ENCODE measurements around the gene VPS4B. TPM values are rescaled to one million over a fixed set of nuclear protein-coding genes. Genes with fewer than 3 reads are reported as not detected.

VPS4B gene
- polyA plus RNA-seq, 3 donors: 10.8 to 23.6 (median 17.5) TPM

DNA sequence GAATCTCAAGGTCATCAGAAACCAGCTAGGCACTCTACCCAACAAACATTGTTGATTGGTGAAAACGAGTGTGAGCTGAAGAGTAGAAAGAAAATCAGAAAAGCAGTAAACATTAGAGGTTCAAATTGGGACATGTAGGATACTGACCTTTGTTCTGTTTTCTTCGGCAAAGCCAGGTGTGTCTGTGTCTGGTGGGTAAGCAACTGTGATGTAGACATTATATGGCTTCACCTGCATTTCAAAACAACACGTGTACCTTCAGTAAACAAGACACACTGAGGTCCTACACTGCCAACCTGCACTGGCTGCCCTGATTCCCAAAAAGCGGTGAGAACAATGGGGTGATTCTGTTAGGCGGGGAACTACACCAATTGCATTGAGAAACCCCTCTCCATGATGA lies 78.0 kb downstream of the VPS4B start:
- H3K27ac ChIP-seq (ENCODE audit: low read depth, low read length): no peak overlapping the region
- WGBS, 3 donors: 60 to 94% (median 86%) methylated on average over 5 of the region's 5 CpGs

DNA sequence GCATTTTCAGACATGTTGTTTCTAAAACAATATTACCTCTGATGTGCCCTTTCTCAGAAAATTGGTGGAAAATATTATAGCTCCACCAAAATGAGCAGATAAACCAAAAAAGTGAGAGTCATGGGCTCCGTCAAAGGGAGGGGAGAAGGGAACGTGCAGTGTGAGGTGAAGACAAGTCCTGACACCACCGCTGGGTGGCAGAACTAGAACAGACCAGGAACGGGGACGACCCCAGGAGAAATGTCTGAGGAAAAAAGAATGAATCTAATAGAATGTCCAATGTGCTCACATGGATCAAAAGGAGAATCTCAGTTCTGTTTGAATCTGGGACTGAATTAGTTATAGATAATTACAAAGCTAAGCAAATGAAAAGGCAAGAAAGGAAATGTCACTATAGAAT lies 80.1 kb downstream of the VPS4B start:
- no peak overlapping the region for H3K27ac ChIP-seq (ENCODE audit: low read depth, low read length)
- WGBS, 3 donors: 45 to 53% (median 45%) methylated on average over 5 of the region's 5 CpGs

DNA sequence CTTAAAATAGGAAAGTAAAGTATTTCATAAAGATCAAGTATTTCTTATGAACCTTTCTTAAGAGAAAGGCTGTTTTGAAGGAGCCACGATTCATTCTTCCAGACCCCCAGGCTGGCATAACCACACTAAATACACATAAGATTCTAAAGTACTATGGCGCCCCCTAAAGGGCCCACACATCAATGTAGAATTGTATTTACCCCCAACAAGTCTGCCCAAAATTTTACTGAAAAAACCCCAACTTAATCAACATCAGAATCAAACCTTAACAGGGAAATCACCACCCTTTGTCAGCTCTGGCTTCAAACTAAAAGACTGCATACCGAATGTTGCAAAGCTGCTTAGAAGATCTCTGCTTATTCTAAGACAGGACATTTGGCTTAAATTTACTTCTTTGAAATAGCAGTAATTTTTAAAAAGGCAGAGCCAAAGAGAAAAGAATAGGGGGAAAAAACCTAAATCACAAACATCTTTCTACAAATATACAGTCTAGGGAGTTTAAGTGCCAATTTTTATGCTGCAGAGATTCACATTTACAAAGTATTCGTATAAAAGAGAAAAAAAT lies 82.3 kb downstream of the VPS4B start:
- WGBS, 3 donors: 29 to 45% (median 31%) methylated on average over 4 of the region's 4 CpGs
- no peak overlapping the region for H3K27ac ChIP-seq (ENCODE audit: low read depth, low read length)

Other genes starting within 250 kb of the VPS4B start
- gene BCL2, start 102.7 kb downstream of the VPS4B start, polyA plus RNA-seq: 10 to 100 TPM in 2 of 3 donors, 1 to 10 TPM in 1; 1.2 to 16.2 (median 10.1) TPM
- gene KDSR, start 55.3 kb downstream of the VPS4B start, polyA plus RNA-seq: 10 to 100 TPM; 10.2 to 31.5 (median 19.1) TPM
- gene SERPINB5, start 54.5 kb upstream of the VPS4B start, polyA plus RNA-seq: under 1 TPM in 1 of 3 donors, not detected in 2; 0.22 TPM
- gene SERPINB12, start 119.9 kb upstream of the VPS4B start, polyA plus RNA-seq: not detected
- under 1 TPM in 1 of 3 donors, not detected in 2; 0.21 TPM for gene SERPINB13, start 164.9 kb upstream of the VPS4B start, polyA plus RNA-seq
- under 1 TPM in 1 of 3 donors, not detected in 2; 0.16 TPM for gene SERPINB4, start 221.8 kb upstream of the VPS4B start, polyA plus RNA-seq
- gene SERPINB3, start 239.4 kb upstream of the VPS4B start, polyA plus RNA-seq: 1 to 10 TPM in 1 of 3 donors, under 1 TPM in 1, not detected in 1; 0.08 to 1.1 TPM